Nephron (organoid): ENCODE results near the gene CCDC85B.
"Not testable (repeated sequence)": the region's sequence is repeated elsewhere in the genome, so short reads cannot be mapped to it uniquely, and the experiment has no call there.

ENCODE experiments used
- H3K27ac Mint-ChIP-seq, 3 experiments: 2 replicates each; pipeline ENCODE4 v1.8.0; 2020; ENCODE audit warnings: mixed read lengths in 3 of 3, mild to moderate bottlenecking in 2 of 3, moderate library complexity in 1 of 3
- H3K27me3 Mint-ChIP-seq: 2 replicates; pipeline ENCODE4 v1.8.0; 2021; ENCODE audit warnings: low read depth, mild to moderate bottlenecking, moderate library complexity, mixed read lengths
- H3K36me3 Mint-ChIP-seq: 2 replicates; pipeline ENCODE4 v1.8.0; 2020; ENCODE audit warnings: low read depth, mixed read lengths
- H3K4me1 Mint-ChIP-seq: 2 replicates; pipeline ENCODE4 v1.8.0; 2020; ENCODE audit warnings: mixed read lengths
- H3K4me3 Mint-ChIP-seq, 3 experiments: 2 replicates each; pipeline ENCODE4 v1.8.0; 2020; ENCODE audit warnings: mild to moderate bottlenecking in 3 of 3, mixed read lengths in 3 of 3, moderate library complexity in 2 of 3
- H3K9me3 Mint-ChIP-seq: 2 replicates; pipeline ENCODE4 v1.8.0; 2020; ENCODE audit warnings: mixed read lengths
- CTCF ChIP-seq, 3 experiments: fragments of 200-600 bp; sonication (generic); IDR thresholded peaks; one replicate each; pipeline ENCODE4 v1.5.0; 2021; ENCODE audit warnings: antibody characterized with exemption in 3 of 3; ENCODE audit not compliant: unreplicated experiment in 3 of 3

The CCDC85B gene

GRCh38 chr11:65888163-65888814, 2.2 kb upstream of the CCDC85B start, which contains the start of gene FIBP:
TSS of gene FIBP (minus strand) at chr11:65888471. CDS start at chr11:65888418, 53 bp downstream.
- Mint-ChIP-seq H3K27ac (peak within 1 kb of the TSS; percentile 92 to 98 (median 97)), H3K36me3 (peaks cover 20% of the 10 kb centered on the region)

GRCh38 chr11:65891219-65892136, 1.0 kb downstream of the CCDC85B start:
- no peaks in the 10 kb centered on the region for H3K9me3 Mint-ChIP-seq
- H3K27me3 Mint-ChIP-seq: peaks cover 24% of the 10 kb centered on the region
- peaks cover 40% of the 10 kb centered on the region for H3K4me1 Mint-ChIP-seq
- peak in 1 of 3 experiments; percentile 4 for TF ChIP-seq CTCF (IDR thresholded peaks at IDR 0.05; ENCODE audit: unreplicated experiment in 3 of 3)
- peaks cover 5% of the 10 kb centered on the region for H3K36me3 Mint-ChIP-seq
- H3K27ac Mint-ChIP-seq: peak overlapping the region in 2 of 3 experiments; percentile 14 to 50
- peak overlapping the region; percentile 81 to 92 (median 84) for H3K4me3 Mint-ChIP-seq

More at GRCh38 chr11:65888163-65888814, 2.2 kb upstream of the CCDC85B start, which contains the start of gene FIBP:
- H3K4me1 Mint-ChIP-seq: peaks cover 46% of the 10 kb centered on the region
- TF ChIP-seq CTCF (IDR thresholded peaks at IDR 0.05; ENCODE audit: unreplicated experiment in 3 of 3): peak; percentile 68 to 86 (median 84)
- peak within 1 kb of the TSS; percentile 88 to 92 (median 90) for H3K4me3 Mint-ChIP-seq
- H3K9me3 Mint-ChIP-seq: no peaks in the 10 kb centered on the region
- H3K27me3 Mint-ChIP-seq: peaks cover 5% of the 10 kb centered on the region

- H3K36me3 Mint-ChIP-seq, H3K9me3 Mint-ChIP-seq: not testable (repeated sequence)
- H3K4me3 Mint-ChIP-seq: peak overlapping the region; percentile 72 to 84 (median 81)
- peaks cover 34% of the 10 kb centered on the region for H3K4me1 Mint-ChIP-seq
- peaks cover 30% of the 10 kb centered on the region for H3K27me3 Mint-ChIP-seq
- peak overlapping the region in 2 of 3 experiments; percentile 14 to 50 for H3K27ac Mint-ChIP-seq
Observed at GRCh38 chr11:65892137-65892540, 1.7 kb downstream of the CCDC85B start.

- peaks cover 37% of the 10 kb centered on the region for H3K27me3 Mint-ChIP-seq
- peak overlapping the region in 1 of 3 experiments; percentile 14 for H3K27ac Mint-ChIP-seq
- H3K9me3 Mint-ChIP-seq: no peaks in the 10 kb centered on the region
- no peaks in the 10 kb centered on the region for H3K36me3 Mint-ChIP-seq
- TF ChIP-seq CTCF (IDR thresholded peaks at IDR 0.05; ENCODE audit: unreplicated experiment in 3 of 3): no peak
- peak overlapping the region; percentile 72 to 84 (median 81) for H3K4me3 Mint-ChIP-seq
- H3K4me1 Mint-ChIP-seq: peaks cover 34% of the 10 kb centered on the region
Observed at GRCh38 chr11:65892661-65893317, 2.3 kb downstream of the CCDC85B start.

GRCh38 chr11:65894034-65894591, 3.6 kb downstream of the CCDC85B start:
- peak overlapping the region; percentile 34 to 64 (median 37) for H3K4me3 Mint-ChIP-seq
- peaks cover 33% of the 10 kb centered on the region for H3K4me1 Mint-ChIP-seq
- no peaks in the 10 kb centered on the region for H3K36me3 Mint-ChIP-seq
- peak overlapping the region in 2 of 3 experiments; percentile 30 to 60 for H3K27ac Mint-ChIP-seq
- no peaks in the 10 kb centered on the region for H3K9me3 Mint-ChIP-seq
- peaks cover 50% of the 10 kb centered on the region for H3K27me3 Mint-ChIP-seq
- TF ChIP-seq CTCF (IDR thresholded peaks at IDR 0.05; ENCODE audit: unreplicated experiment in 3 of 3): no peak
